Neutrophil (primary cell): Measurements from ENCODE around the gene PLG.
"Not testable (repeated sequence)": the region's sequence is repeated elsewhere in the genome, so short reads cannot be mapped to it uniquely, and the experiment has no call there.

Experiments
- H3K27ac ChIP-seq: fragments of 200-600 bp; sonication (generic); 2 replicates; pipeline ENCODE4 v1.5.1; 2016; ENCODE audit warnings: mild to moderate bottlenecking, moderate library complexity
- H3K27me3 ChIP-seq: fragments of 200-600 bp; sonication (generic); 2 replicates; pipeline ENCODE4 v1.6.0; 2016; ENCODE audit warnings: mild to moderate bottlenecking
- H3K36me3 ChIP-seq: fragments of 200-600 bp; sonication (generic); 2 replicates; pipeline ENCODE4 v1.5.1; 2017
- H3K4me1 ChIP-seq, 2 experiments: fragments of 200-600 bp in 1 of 2; sonication (generic) in 1 of 2; 1 replicate in 1 of 2; 2 replicates in 1 of 2; pipeline versions ENCODE4 v1.5.1 to v1.6.1; 2013 to 2016; ENCODE audit warnings: low read depth in 1 of 2, low read length in 1 of 2, mild to moderate bottlenecking in 1 of 2, moderate library complexity in 1 of 2; ENCODE audit not compliant: control insufficient read depth in 1 of 2, insufficient read depth in 1 of 2
- H3K4me3 ChIP-seq, 2 experiments: fragments of 200-600 bp in 1 of 2; sonication (generic) in 1 of 2; 1 replicate in 1 of 2; 2 replicates in 1 of 2; pipeline ENCODE4 v1.5.1; 2013 to 2016; ENCODE audit warnings: low read depth in 1 of 2, low read length in 1 of 2, mild to moderate bottlenecking in 1 of 2, moderate library complexity in 1 of 2
- H3K9me3 ChIP-seq: fragments of 200-600 bp; sonication (generic); 2 replicates; pipeline ENCODE4 v1.5.1; 2016
- TF ChIP-seq, protein P1 (sequence below): fragments of 200-600 bp; sonication (generic); IDR thresholded peaks from 2 replicates; pipeline ENCODE4 v1.5.1; 2016; ENCODE audit warnings: antibody characterized with exemption

Gene PLG

DNA sequence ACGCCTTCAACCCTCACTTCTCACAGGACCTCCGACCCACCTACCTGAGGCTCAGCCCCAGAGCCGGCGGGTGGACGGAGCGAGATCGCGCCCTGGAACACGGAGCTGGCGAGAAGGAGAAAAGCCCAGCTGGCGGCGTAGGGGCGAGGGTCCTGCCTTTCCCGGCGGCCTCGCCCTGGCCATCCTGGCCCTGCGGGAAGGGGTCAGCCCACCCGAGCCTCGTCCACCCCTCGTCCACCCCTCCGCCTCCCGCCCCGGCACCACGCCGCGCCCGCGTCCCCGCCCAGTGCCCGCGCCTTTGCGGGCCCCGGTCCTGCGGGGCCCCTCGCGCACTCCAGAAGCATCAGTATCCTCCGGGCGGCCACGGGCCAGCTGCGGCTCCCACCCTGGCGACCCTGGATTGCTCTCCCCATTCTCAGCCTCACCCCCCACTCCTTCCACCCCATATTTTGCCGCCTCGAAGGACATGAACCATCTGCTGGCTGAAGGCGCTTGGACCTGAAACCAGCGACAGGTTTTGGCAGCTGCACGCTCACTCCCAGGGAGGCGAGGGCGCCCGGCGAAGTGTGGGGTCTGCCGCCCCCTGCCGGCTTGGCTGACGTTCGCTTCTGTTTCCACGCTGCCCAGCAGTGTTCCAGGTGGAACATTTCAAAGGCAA lies 65.1 kb downstream of the PLG start:
- no peaks in the 10 kb centered on the region for H3K36me3 ChIP-seq
- peaks cover 36% of the 10 kb centered on the region for H3K27me3 ChIP-seq
- no peaks in the 10 kb centered on the region for H3K4me1 ChIP-seq
- H3K4me3 ChIP-seq = no peak overlapping the region
- TF ChIP-seq, protein P1, sequence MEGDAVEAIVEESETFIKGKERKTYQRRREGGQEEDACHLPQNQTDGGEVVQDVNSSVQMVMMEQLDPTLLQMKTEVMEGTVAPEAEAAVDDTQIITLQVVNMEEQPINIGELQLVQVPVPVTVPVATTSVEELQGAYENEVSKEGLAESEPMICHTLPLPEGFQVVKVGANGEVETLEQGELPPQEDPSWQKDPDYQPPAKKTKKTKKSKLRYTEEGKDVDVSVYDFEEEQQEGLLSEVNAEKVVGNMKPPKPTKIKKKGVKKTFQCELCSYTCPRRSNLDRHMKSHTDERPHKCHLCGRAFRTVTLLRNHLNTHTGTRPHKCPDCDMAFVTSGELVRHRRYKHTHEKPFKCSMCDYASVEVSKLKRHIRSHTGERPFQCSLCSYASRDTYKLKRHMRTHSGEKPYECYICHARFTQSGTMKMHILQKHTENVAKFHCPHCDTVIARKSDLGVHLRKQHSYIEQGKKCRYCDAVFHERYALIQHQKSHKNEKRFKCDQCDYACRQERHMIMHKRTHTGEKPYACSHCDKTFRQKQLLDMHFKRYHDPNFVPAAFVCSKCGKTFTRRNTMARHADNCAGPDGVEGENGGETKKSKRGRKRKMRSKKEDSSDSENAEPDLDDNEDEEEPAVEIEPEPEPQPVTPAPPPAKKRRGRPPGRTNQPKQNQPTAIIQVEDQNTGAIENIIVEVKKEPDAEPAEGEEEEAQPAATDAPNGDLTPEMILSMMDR = no peak
- no peak overlapping the region for H3K27ac ChIP-seq
- no peaks in the 10 kb centered on the region for H3K9me3 ChIP-seq

- H3K9me3 ChIP-seq = no peaks in the 10 kb centered on the region
- no peaks in the 10 kb centered on the region for H3K36me3 ChIP-seq
- no peaks in the 10 kb centered on the region for H3K4me1 ChIP-seq
- TF ChIP-seq, protein P1 = no peak
- H3K4me3 ChIP-seq = no peak overlapping the region
- H3K27me3 ChIP-seq = peaks cover 36% of the 10 kb centered on the region
- H3K27ac ChIP-seq = no peak overlapping the region
Measured at GRCh38 chr6:160767647-160768019, 65.6 kb downstream of the PLG start.

DNA sequence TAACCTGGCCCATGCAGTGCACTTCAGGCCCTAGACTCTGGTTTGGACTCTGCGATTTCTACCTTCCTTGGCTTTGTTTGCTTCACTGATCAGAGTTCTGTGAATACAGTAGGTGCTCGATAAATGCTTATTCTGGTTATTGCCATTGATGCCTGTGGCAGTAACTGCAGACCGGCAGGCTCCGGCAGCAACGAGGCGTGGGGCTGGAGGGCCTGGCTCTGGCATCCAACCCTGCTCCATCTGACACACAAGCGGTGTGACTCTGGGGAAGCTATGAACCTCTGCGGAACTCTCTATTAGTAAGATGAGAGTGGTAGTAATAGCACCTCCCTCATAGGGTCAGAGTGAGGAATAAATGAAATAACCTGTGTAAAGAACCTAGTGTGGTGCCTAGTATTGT lies 66.1 kb downstream of the PLG start:
- H3K4me1 ChIP-seq = no peaks in the 10 kb centered on the region
- no peak overlapping the region for H3K4me3 ChIP-seq
- TF ChIP-seq, protein P1 = no peak
- H3K9me3 ChIP-seq = no peaks in the 10 kb centered on the region
- no peaks in the 10 kb centered on the region for H3K36me3 ChIP-seq
- no peak overlapping the region for H3K27ac ChIP-seq
- peaks cover 36% of the 10 kb centered on the region for H3K27me3 ChIP-seq

DNA sequence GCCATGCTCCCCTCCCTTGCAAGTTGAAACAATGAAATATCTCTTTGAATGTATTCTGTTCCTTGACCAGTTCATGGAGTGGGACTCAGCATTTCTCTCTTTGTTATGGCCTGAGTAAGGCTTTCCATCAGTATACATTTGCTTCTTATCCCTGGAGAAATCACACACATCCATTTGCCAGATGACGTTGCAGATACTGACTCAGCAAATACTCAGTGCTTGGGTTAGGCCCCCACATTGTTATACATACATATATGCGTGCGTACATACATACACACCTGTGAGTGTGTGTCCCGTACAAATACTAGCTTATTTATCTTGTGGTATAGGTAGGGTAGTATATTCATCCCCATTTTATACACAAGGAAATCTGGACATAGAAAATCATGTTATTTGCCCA lies 72.4 kb downstream of the PLG start:
- Histone ChIP-seq H3K27me3 (no peaks in the 10 kb centered on the region), H3K9me3 (no peaks in the 10 kb centered on the region), H3K4me3 (no peak overlapping the region), H3K4me1 (no peaks in the 10 kb centered on the region), H3K36me3 (no peaks in the 10 kb centered on the region), H3K27ac (no peak overlapping the region)
- TF ChIP-seq, protein P1 = no peak

DNA sequence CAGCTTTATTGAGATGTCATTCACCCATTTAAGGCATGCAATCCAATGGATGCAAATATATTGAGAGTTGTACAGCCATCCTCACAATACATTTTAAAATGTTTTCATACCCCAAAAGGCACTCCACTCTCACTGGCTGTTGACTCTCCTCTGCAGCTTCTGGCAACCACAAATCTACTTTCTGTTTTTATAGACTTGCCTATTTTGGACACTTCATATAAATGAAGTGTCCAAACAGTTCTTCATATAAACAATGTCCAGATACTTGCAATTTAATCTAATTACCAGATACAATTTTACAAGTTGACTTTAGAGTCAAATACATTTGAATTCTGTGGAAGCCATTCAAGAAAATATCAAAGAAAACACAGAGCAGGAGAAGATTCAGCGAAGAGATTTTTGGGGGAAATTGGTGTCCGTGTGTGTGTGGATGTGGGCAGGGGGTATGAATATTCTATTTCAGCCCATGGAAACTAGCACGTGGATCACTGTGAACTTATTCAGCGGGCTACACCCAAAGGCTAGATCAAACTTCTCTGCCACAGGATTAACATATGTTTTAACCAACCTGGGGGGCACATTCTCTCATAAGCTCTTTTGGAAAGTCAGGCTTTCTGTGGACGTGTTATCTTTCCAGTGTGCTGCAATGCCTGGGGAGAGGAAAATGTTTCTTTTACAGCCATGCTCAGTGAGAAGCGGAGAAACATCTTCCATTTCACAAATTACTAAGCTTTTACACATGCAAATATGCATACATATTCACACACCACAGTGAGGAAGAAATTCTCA lies 73.9 kb downstream of the PLG start:
- Histone ChIP-seq H3K4me1 (no peaks in the 10 kb centered on the region), H3K27me3 (no peaks in the 10 kb centered on the region), H3K27ac (no peak overlapping the region), H3K4me3 (no peak overlapping the region), H3K36me3 (no peaks in the 10 kb centered on the region), H3K9me3 (no peaks in the 10 kb centered on the region)
- TF ChIP-seq, protein P1 = no peak

- not testable (repeated sequence) for H3K9me3 ChIP-seq, H3K36me3 ChIP-seq, H3K4me1 ChIP-seq
Measured at GRCh38 chr6:160779095-160779494, 77.1 kb downstream of the PLG start.

DNA sequence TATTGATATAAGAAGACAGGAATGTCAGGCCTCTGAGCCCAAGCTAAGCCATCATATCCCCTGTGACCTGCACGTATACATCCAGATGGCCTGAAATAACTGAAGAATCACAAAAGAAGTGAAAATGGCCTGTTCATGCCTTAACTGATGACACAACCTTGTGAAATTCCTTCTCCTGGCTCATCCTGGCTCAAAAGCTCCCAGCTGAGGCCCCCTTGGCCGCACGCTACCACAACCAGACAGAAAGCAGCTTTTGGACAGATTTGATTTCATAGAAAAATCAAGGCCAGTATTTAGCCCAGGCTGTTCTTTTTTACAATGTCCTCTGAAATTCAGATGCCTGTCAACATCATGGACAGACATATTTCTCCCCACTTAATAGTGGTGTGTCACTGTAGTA lies 78.6 kb downstream of the PLG start:
- H3K4me3 ChIP-seq, H3K27me3 ChIP-seq, H3K4me1 ChIP-seq, H3K27ac ChIP-seq, H3K9me3 ChIP-seq, H3K36me3 ChIP-seq: not testable (repeated sequence)

More at GRCh38 chr6:160779095-160779494, 77.1 kb downstream of the PLG start:
- not testable (repeated sequence) for H3K4me3 ChIP-seq, H3K27me3 ChIP-seq, H3K27ac ChIP-seq
